HEK293T (cell line): ENCODE data around the gene GIGYF1.

ENCODE experiments used
- ARNT ChIP-seq: fragments of 450-650 bp; IDR thresholded peaks from 2 replicates; pipeline ENCODE4 v1.6.1; 2017; ENCODE audit warnings: mild to moderate bottlenecking
- BHLHE40 ChIP-seq: fragments of 450-650 bp; IDR thresholded peaks from 2 replicates; pipeline ENCODE4 v1.6.1; 2016; ENCODE audit warnings: mild to moderate bottlenecking, moderate library complexity, borderline replicate concordance
- ELF4 ChIP-seq: fragments of 450-650 bp; IDR thresholded peaks from 2 replicates; pipeline ENCODE4 v1.6.1; 2017; ENCODE audit warnings: antibody characterized with exemption
- FOXA1 ChIP-seq: fragments of 450-650 bp; IDR thresholded peaks from 2 replicates; pipeline ENCODE4 v1.6.1; 2016; ENCODE audit warnings: mild to moderate bottlenecking
- FOXK2 ChIP-seq: fragments of 450-650 bp; IDR thresholded peaks from 2 replicates; pipeline ENCODE4 v1.6.1; 2016; ENCODE audit warnings: mild to moderate bottlenecking
- FOXM1 ChIP-seq: fragments of 450-650 bp; IDR thresholded peaks from 2 replicates; pipeline ENCODE4 v1.6.1; 2017; ENCODE audit warnings: mild to moderate bottlenecking, borderline replicate concordance
- HDGF ChIP-seq: fragments of 450-650 bp; IDR thresholded peaks from 2 replicates; pipeline ENCODE4 v1.6.1; 2017; ENCODE audit warnings: antibody characterized with exemption, borderline replicate concordance
- L3MBTL2 ChIP-seq: fragments of 450-650 bp; conservative IDR thresholded peaks from 2 replicates; pipeline ENCODE4 v1.6.1; 2016; ENCODE audit warnings: mild to moderate bottlenecking
- LEF1 ChIP-seq: fragments of 450-650 bp; IDR thresholded peaks from 2 replicates; pipeline ENCODE4 v1.6.1; 2017; ENCODE audit warnings: mild to moderate bottlenecking, borderline replicate concordance
- SP1 ChIP-seq: fragments of 450-650 bp; IDR thresholded peaks from 2 replicates; pipeline ENCODE4 v1.6.1; 2017
- TARDBP ChIP-seq: fragments of 450-650 bp; IDR thresholded peaks from 2 replicates; pipeline ENCODE4 v1.6.1; 2016
- ZNF384 ChIP-seq: fragments of 450-650 bp; IDR thresholded peaks from 2 replicates; pipeline ENCODE4 v1.6.1; 2016
- TF ChIP-seq, protein P1 (sequence below): fragments of 450-650 bp; IDR thresholded peaks from 2 replicates; pipeline ENCODE4 v1.6.1; 2016

DNA sequence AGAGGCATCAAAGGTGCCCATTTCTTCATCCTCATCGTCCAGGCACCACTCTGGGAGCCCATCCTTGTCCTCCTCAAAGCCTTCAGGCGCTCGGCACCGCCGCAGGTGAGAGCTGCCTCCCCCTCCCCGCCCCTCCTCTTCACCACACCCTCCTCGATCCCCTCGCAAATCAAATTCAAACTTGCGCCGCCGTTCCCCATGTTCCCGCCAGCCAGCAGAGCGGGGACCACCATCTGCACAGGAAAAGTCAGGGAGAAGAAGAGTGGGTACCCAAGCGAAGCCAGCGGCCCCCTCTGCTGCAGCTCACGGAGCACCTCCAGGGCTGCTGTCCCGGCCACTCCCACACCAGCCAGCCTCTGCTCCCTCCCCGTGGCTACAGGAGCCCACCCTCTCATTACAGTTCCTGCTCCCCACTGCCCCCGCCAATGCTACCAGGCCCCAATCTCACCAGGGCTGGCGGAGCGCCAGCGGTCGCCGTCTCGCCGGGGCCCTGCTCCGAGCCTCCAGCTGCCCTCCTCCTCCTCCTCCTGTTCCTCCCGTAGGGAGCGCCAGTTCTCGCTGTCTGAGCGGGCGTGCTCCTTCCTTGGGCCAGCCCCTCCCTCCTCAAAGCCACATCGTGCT lies 7.7 kb downstream of the GIGYF1 start:
- TF ChIP-seq L3MBTL2 (no peak), ELF4 (no peak), ZNF384 (no peak), BHLHE40 (no peak), HDGF (no peak), FOXA1 (no peak), LEF1 (no peak), TARDBP (no peak), FOXM1 (no peak), ARNT (no peak), FOXK2 (no peak), SP1 (no peak)
- TF ChIP-seq, protein P1, sequence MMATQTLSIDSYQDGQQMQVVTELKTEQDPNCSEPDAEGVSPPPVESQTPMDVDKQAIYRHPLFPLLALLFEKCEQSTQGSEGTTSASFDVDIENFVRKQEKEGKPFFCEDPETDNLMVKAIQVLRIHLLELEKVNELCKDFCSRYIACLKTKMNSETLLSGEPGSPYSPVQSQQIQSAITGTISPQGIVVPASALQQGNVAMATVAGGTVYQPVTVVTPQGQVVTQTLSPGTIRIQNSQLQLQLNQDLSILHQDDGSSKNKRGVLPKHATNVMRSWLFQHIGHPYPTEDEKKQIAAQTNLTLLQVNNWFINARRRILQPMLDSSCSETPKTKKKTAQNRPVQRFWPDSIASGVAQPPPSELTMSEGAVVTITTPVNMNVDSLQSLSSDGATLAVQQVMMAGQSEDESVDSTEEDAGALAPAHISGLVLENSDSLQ, result no peak
